Activated CD8-positive, alpha-beta T cell treated with anti-CD3 and anti-CD28 coated beads for 36 hours (primary cell): ENCODE measurements around the gene SAP30L. TPM values are rescaled to one million over a fixed set of nuclear protein-coding genes. Genes with fewer than 3 reads are reported as not detected.

Source experiments
- ATAC-seq: fragments of 200-7000 bp; cut with Tn5 transposase; one replicate; pipeline ENCODE4 v1.10.0; 2021; ENCODE audit warnings: mild to moderate bottlenecking, moderate library complexity
- CTCF ChIA-PET: fragments of 350-600 bp; sonication (Branson Sonifier 250); formaldehyde crosslinking; loops from one replicate; lab custom pipeline; 2021; ENCODE audit warnings: antibody characterized with exemption; lab: Charles Lee
- POLR2A ChIA-PET: fragments of 350-600 bp; sonication (Branson Sonifier 250); formaldehyde crosslinking; loops from one replicate; lab custom pipeline; 2021; ENCODE audit warnings: antibody characterized with exemption; lab: Charles Lee
- DNase-seq: peaks from one replicate; pipeline ENCODE4 v3.0.0-alpha.2; 2020
- H3K27ac Mint-ChIP-seq: one replicate; pipeline ENCODE4 v1.8.0; 2021; ENCODE audit warnings: mild to moderate bottlenecking, mixed read lengths
- H3K27me3 Mint-ChIP-seq: one replicate; pipeline ENCODE4 v1.8.0; 2021; ENCODE audit warnings: mixed read lengths
- H3K36me3 Mint-ChIP-seq: one replicate; pipeline ENCODE4 v1.8.0; 2021; ENCODE audit warnings: low read depth, mixed read lengths
- H3K4me1 Mint-ChIP-seq: one replicate; pipeline ENCODE4 v1.8.0; 2021; ENCODE audit warnings: low read depth, mixed read lengths
- H3K4me3 Mint-ChIP-seq: one replicate; pipeline ENCODE4 v1.8.0; 2021; ENCODE audit warnings: mild to moderate bottlenecking, moderate library complexity, mixed read lengths
- H3K9me3 Mint-ChIP-seq: one replicate; pipeline ENCODE4 v1.8.0; 2021; ENCODE audit warnings: mixed read lengths
- CTCF ChIP-seq: fragments of 200-600 bp; IDR thresholded peaks from one replicate; pipeline ENCODE4 v1.8.0; 2022; ENCODE audit warnings: antibody characterized with exemption, mild to moderate bottlenecking
- intact Hi-C: fragments of 100-400 bp; cut with micrococcal nuclease; formaldehyde crosslinking; loops from one replicate; pipeline ENCODE4 v1.10.0; 2022
- total RNA-seq, 2 experiments: library from RNA; stranded (reverse); gene quantifications; one replicate each; pipeline ENCODE4 v1.2.3, GENCODE V29; 2021

The SAP30L gene
- total RNA-seq, 2 experiments from 2014 or later, result 24.6 to 31.7 TPM

GRCh38 chr5:154460172-154460571 lies 14.4 kb downstream of the SAP30L start:
- Mint-ChIP-seq H3K4me1 (no peaks in the 10 kb centered on the region), H3K27me3 (no peaks in the 10 kb centered on the region), H3K36me3 (peaks cover 14% of the 10 kb centered on the region), H3K4me3 (no peak overlapping the region), H3K27ac (no peak overlapping the region), H3K9me3 (no peaks in the 10 kb centered on the region)
- no peak for TF ChIP-seq CTCF
- ATAC-seq (no peak), DNase-seq (no peak)
- ChIA-PET CTCF (interaction anchor here (1.0 to 1.5 kb wide), 2 partner anchors 13 to 388 kb away, joined by 3 read pairs; no protein-coding TSS in a partner anchor), POLR2A (no interaction called here)
- intact Hi-C loops, result no loop called here

GRCh38 chr5:154461531-154461930 lies 15.7 kb downstream of the SAP30L start:
- H3K36me3 Mint-ChIP-seq, result peaks cover 6% of the 10 kb centered on the region
- no peak overlapping the region for H3K4me3 Mint-ChIP-seq
- no peaks in the 10 kb centered on the region for H3K9me3 Mint-ChIP-seq
- CTCF ChIA-PET, result interaction anchor here (1.5 to 1.6 kb wide), 2 partner anchors 11 to 39 kb away, joined by 3 to 5 read pairs; no protein-coding TSS in a partner anchor
- TF ChIP-seq CTCF, result no peak
- intact Hi-C loops, result no loop called here
- POLR2A ChIA-PET, result interaction anchor here (0.5 kb wide), 1 partner anchor 30 kb away, joined by 3 read pairs; no protein-coding TSS in a partner anchor
- ATAC-seq, result no peak
- no peak for DNase-seq
- no peaks in the 10 kb centered on the region for H3K27me3 Mint-ChIP-seq
- H3K4me1 Mint-ChIP-seq, result no peaks in the 10 kb centered on the region
- no peak overlapping the region for H3K27ac Mint-ChIP-seq

GRCh38 chr5:154464438-154464837 lies 18.6 kb downstream of the SAP30L start:
- Mint-ChIP-seq H3K27me3 (peaks cover 9% of the 10 kb centered on the region), H3K36me3 (no peaks in the 10 kb centered on the region), H3K4me1 (no peaks in the 10 kb centered on the region), H3K4me3 (no peak overlapping the region), H3K9me3 (no peaks in the 10 kb centered on the region), H3K27ac (no peak overlapping the region)
- CTCF ChIA-PET, result interaction anchor here (1.0 to 1.8 kb wide), 5 partner anchors 23 to 167 kb away, joined by 3 to 7 read pairs (median 4); no protein-coding TSS in a partner anchor
- ATAC-seq (no peak), DNase-seq (no peak)
- POLR2A ChIA-PET, result interaction anchor here (0.6 to 0.9 kb wide), 3 partner anchors 8 to 26 kb away, joined by 3 read pairs; no protein-coding TSS in a partner anchor
- TF ChIP-seq CTCF, result no peak
- intact Hi-C loops, result no loop called here

GRCh38 chr5:154465169-154465568 lies 19.4 kb downstream of the SAP30L start:
- Mint-ChIP-seq H3K27ac (no peak overlapping the region), H3K4me3 (no peak overlapping the region), H3K36me3 (no peaks in the 10 kb centered on the region), H3K27me3 (peaks cover 12% of the 10 kb centered on the region), H3K4me1 (no peaks in the 10 kb centered on the region), H3K9me3 (no peaks in the 10 kb centered on the region)
- ChIA-PET CTCF (interaction anchor here (1.1 to 6.2 kb wide), 2 partner anchors 60 to 144 kb away, joined by 4 to 83 read pairs; no protein-coding TSS in a partner anchor), POLR2A (no interaction called here)
- no peak for TF ChIP-seq CTCF
- DNase-seq, result no peak
- intact Hi-C loops, result no loop called here
- ATAC-seq, result no peak

- no peak for TF ChIP-seq CTCF
- Mint-ChIP-seq H3K4me3 (no peak overlapping the region), H3K36me3 (no peaks in the 10 kb centered on the region), H3K9me3 (no peaks in the 10 kb centered on the region), H3K27ac (no peak overlapping the region), H3K4me1 (peaks cover 2% of the 10 kb centered on the region), H3K27me3 (peaks cover 22% of the 10 kb centered on the region)
- ATAC-seq, result no peak
- DNase-seq, result no peak
- ChIA-PET CTCF (interaction anchor here (0.9 to 6.2 kb wide), 12 partner anchors 9 to 492 kb away, joined by 3 to 83 read pairs (median 5); no protein-coding TSS in a partner anchor), POLR2A (interaction anchor here (1.3 kb wide), 1 partner anchor 21 kb away, joined by 3 read pairs; no protein-coding TSS in a partner anchor)
- intact Hi-C loops, result loop anchor here (2.0 kb wide), 1 partner anchor 147 kb away; no protein-coding TSS in a partner anchor
Measured at GRCh38 chr5:154466147-154466546, 20.4 kb downstream of the SAP30L start.
